ENCODE measurements around the gene CPEB3. TPM values are rescaled to one million over a fixed set of nuclear protein-coding genes. Genes with fewer than 3 reads are reported as not detected.
A peak's percentile ranks its signal among the peaks of the same experiment; 100 is the strongest.

The CPEB3 gene
- total and polyA plus RNA-seq, 9 of the 15 experiments (the other 6 are each of a cell fraction or from before 2014, with no cell fraction given) = 0.15 to 1.2 (median 0.51) TPM

DNA sequence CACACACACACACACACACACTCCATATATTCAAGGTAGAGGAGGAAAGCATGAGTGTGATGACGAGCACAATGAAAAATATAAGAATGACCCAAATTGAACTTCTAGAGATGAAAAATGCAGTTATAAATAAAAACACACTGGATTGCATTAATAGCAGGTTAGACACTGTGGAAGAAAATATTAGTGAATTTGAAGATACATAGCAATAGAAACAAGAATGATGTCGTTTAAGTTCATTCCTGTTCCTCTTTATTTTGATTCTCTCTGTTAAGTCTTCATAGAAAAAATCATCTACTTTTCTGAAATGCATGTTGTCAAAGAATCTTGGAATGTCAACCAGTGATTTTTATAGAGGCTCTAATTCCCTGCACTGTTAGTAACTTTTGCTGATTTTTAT, 288.9 kb downstream of the CPEB3 start:
- POLR2A ChIA-PET = no interaction called here
- Histone ChIP-seq H3K27ac (ENCODE audit: extremely low read depth, low read depth, low read length) (no peak overlapping the region), H3K9ac (ENCODE audit: insufficient read depth in 1 of 2, low read depth in 2 of 2, low read length in 2 of 2) (no peak overlapping the region), H3K79me2 (ENCODE audit: control insufficient read depth, insufficient read depth, low read length) (no peaks in the 10 kb centered on the region), H2AFZ (ENCODE audit: low read depth, low read length) (no peak overlapping the region), H3K4me3 (no peak overlapping the region), H3K4me1 (replicated peaks in 1 of 2; ENCODE audit: control insufficient read depth in 2 of 2, insufficient read depth in 2 of 2, low read length in 2 of 2) (no peaks in the 10 kb centered on the region), H3K4me2 (ENCODE audit: insufficient read depth, low read length) (no peak overlapping the region), H3K9me1 (ENCODE audit: control insufficient read depth, insufficient read depth, low read length) (no peaks in the 10 kb centered on the region), H3K27me3 (ENCODE audit: control insufficient read depth in 2 of 2, insufficient read depth in 2 of 2, low read length in 2 of 2) (no peaks in the 10 kb centered on the region), H4K20me1 (replicated peaks; ENCODE audit: control insufficient read depth, insufficient read depth, low read length) (no peaks in the 10 kb centered on the region), H3K9me3 (replicated peaks; ENCODE audit: control insufficient read depth, insufficient read depth, low read depth, low read length) (no peaks in the 10 kb centered on the region; the same call in 1 of the 2 replicates), H3K36me3 (ENCODE audit: control insufficient read depth, insufficient read depth, low read length) (peaks cover 43% of the 10 kb centered on the region)
- DNase-seq (ENCODE audit: extremely low read depth in 1 of 4, low spot score in 3 of 4) (no peak), FAIRE-seq (no peak), ATAC-seq (no peak)
- in situ Hi-C loops (cut with MboI) (no loop called here), intact Hi-C loops (cut with micrococcal nuclease) (no loop called here)
- WGBS (ENCODE audit: insufficient coverage, low coverage, missing lambda C conversion rate) = 100% methylated on average over 2 of the region's 2 CpGs
- TF ChIP-seq TCF3 (CRISPR knock-in tag; IDR thresholded peaks at IDR 0.05) = no peak
- peak; percentile 31 for TF ChIP-seq RBM25 (IDR thresholded peaks at IDR 0.05; ENCODE audit: low read depth, low read length, severe bottlenecking)
- TF ChIP-seq POLR2AphosphoS5 (IDR thresholded peaks at IDR 0.05; ENCODE audit: control insufficient read depth, insufficient read depth, low read depth, low read length) = no peak
- BruUV-seq (replicated peaks) = no TSS peak
- CTCF ChIA-PET (ENCODE audit: low intra/inter-chr PET ratio) = no interaction called here

DNA sequence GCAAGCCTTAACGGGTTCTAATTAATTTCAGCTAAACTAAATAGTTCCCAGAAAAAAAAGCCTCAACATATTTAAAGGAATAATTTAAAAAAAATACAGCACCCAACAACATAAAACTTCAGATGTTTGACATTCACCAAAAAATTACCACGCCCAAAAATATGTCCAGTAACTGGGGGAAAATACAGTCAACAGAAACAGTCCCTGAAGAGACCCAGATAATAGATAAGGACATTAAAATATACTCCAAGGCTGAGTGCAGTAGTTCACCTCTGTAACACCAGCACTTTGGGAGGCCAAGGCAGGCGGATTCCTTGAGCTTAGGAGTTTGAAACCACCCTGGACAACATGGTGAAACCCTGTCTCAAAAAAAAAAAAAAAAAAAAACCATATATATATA, 289.3 kb downstream of the CPEB3 start:
- no peaks in the 10 kb centered on the region for H3K79me2 ChIP-seq (ENCODE audit: control insufficient read depth, insufficient read depth, low read length)
- CTCF ChIA-PET (ENCODE audit: low intra/inter-chr PET ratio) = no interaction called here
- intact Hi-C loops (cut with micrococcal nuclease) = no loop called here
- TF ChIP-seq MBD1 (CRISPR knock-in tag; IDR thresholded peaks at IDR 0.05) (no peak), IRF1 (CRISPR knock-in tag; IDR thresholded peaks at IDR 0.05; ENCODE audit: borderline replicate concordance) (no peak), CHD1 (IDR thresholded peaks at IDR 0.05; ENCODE audit: low read length) (no peak), YY1 (IDR thresholded peaks at IDR 0.05; ENCODE audit: borderline replicate concordance in 1 of 3, control insufficient read depth in 1 of 3, extremely low read depth in 1 of 3, insufficient read depth in 3 of 3, insufficient read length in 1 of 3, insufficient replicate concordance in 2 of 3, low read depth in 1 of 3, low read length in 2 of 3) (no peak), TAF9B (IDR thresholded peaks at IDR 0.05; ENCODE audit: partially characterized antibody) (no peak)

More for the DNA sequence above, 289.3 kb downstream of the CPEB3 start:
- no peaks in the 10 kb centered on the region for H3K9me1 ChIP-seq (ENCODE audit: control insufficient read depth, insufficient read depth, low read length)
- DNase-seq (ENCODE audit: extremely low read depth in 1 of 4, low spot score in 3 of 4) (no peak), FAIRE-seq (no peak), ATAC-seq (no peak)
- no peaks in the 10 kb centered on the region; the same call in 1 of the 2 replicates for H3K9me3 ChIP-seq (replicated peaks; ENCODE audit: control insufficient read depth, insufficient read depth, low read depth, low read length)
- no peak overlapping the region for H3K27ac ChIP-seq (ENCODE audit: extremely low read depth, low read depth, low read length)
- in situ Hi-C loops (cut with MboI) = no loop called here
- no peaks in the 10 kb centered on the region for H3K27me3 ChIP-seq (ENCODE audit: control insufficient read depth in 2 of 2, insufficient read depth in 2 of 2, low read length in 2 of 2)
- POLR2A ChIA-PET = no interaction called here
- no peaks in the 10 kb centered on the region for H4K20me1 ChIP-seq (replicated peaks; ENCODE audit: control insufficient read depth, insufficient read depth, low read length)
- 80% methylated on average over 2 of the region's 3 CpGs for WGBS (ENCODE audit: insufficient coverage, low coverage, missing lambda C conversion rate)
- no peak overlapping the region for H2AFZ ChIP-seq (ENCODE audit: low read depth, low read length)
- no peak overlapping the region for H3K9ac ChIP-seq (ENCODE audit: insufficient read depth in 1 of 2, low read depth in 2 of 2, low read length in 2 of 2)
- H3K4me3 ChIP-seq = no peak overlapping the region
- BruUV-seq (replicated peaks) = no TSS peak
- peaks cover 45% of the 10 kb centered on the region for H3K36me3 ChIP-seq (ENCODE audit: control insufficient read depth, insufficient read depth, low read length)
- no peaks in the 10 kb centered on the region for H3K4me1 ChIP-seq (replicated peaks in 1 of 2; ENCODE audit: control insufficient read depth in 2 of 2, insufficient read depth in 2 of 2, low read length in 2 of 2)
- no peak overlapping the region for H3K4me2 ChIP-seq (ENCODE audit: insufficient read depth, low read length)

Measured in K562 (cell line).